Glomerular visceral epithelial cell (primary cell): Measurements from ENCODE around the gene DACT2.

Experiments
- DNase-seq: peaks from one replicate; pipeline ENCODE4 v3.0.0-alpha.2; 2016; ENCODE audit errors: extremely low spot score

DACT2 gene

DNA sequence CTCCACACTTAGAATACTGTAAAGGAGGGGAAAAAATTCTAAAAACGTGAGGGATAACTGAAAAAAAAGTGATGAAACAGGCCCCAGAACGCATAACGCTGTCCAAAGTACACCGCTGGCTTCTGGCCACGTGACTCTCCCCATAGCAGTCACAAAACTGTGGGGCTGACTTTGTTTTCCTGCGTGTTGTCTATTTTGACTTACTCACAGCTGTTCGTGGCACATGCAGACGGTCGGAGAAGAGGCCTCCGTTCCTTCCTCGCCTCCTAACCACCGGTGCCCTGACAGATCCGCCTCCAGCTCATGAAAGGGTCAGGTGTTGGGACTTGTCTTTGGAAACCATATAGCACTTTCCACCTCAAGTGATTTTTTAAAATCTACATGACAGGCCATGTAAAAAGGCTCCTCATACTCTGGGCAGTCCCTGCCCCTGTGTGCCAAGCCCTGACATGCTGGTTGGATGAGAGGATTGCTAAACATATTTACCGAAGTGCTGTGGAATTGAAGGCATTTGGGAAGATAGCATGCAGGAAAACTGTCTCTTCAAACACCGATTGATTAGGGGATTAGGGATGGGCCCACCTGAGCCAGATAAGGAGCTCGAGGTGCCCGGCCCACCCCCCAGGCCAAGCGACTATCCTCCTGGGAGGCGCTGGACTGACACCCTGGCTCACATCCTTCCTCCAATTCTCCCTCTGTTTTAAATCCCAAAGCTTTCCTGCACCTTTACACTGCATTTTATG lies 54.8 kb downstream of the DACT2 start:
- DNase-seq, result no peak

GRCh38 chr6:168263351-168263905 lies 56.1 kb downstream of the DACT2 start:
- DNase-seq, result no peak

- no peak for DNase-seq
These were observed 58.3 kb downstream of the DACT2 start for GRCh38 chr6:168261234-168261633.

DNA sequence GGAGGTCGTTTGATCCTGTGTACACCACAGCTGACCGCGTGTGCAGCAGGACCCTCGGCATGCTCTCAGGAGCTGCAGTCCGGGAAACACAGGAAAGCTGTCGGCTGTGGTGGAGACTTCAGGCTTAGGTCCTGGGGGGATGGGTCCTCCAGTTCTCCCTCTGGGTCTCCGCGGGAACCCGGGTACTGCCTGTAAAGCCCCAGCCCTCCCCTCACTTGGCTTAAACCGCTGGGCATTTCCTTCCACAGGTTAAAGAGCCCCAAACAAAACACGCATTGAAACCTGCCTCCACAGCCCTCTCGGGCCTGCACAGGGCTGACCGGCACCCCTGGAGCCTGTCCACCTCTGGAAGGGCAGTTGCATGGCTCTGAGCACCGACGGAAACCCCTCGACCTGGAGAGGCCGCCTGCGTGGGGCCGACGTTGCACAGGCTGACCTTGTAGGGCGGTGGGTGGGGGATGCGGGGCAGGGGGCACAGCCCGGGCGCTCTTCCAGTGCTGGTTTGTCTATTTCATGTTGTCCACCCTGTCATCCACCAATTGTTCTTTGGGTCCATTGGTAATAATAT lies 59.1 kb downstream of the DACT2 start:
- DNase-seq, result no peak

DNA sequence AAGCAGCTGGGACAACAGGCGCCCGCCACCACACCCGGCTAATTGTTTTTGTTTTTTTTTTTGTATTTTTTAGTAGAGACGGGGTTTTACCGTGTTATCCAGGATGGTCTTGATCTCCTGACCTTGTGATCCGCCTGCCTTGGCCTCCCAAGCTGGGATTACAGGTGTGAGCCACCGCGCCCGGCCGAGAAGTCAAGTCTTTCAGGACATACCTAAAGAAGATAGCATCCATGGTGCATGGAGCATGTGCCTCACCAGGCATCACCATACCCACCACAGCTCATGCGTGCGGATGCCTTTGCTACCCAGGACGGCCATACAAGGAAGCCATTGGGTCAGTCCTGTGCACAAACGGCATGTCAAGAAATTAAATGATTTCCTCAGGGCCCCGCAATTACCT lies 60.8 kb downstream of the DACT2 start:
- no peak for DNase-seq

- no peak for DNase-seq
These were observed 62.6 kb downstream of the DACT2 start for GRCh38 chr6:168256940-168257339.
